PFSK-1 (cell line): ENCODE measurements around the gene TSPO.

ENCODE experiments used
- POLR2AphosphoS5 ChIP-seq: IDR thresholded peaks from 2 replicates; pipeline ENCODE4 v1.6.1; 2012; ENCODE audit warnings: low read depth, mild to moderate bottlenecking, control low read depth, low read length, moderate library complexity
- TAF1 ChIP-seq: IDR thresholded peaks from 2 replicates; pipeline ENCODE4 v1.6.1; 2012; ENCODE audit warnings: low read length, control low read depth, borderline replicate concordance; ENCODE audit not compliant: insufficient read depth
- TF ChIP-seq, protein P1 (sequence below), 2 experiments: IDR thresholded peaks; 2 replicates each; pipeline versions ENCODE4 v1.6.1 to v1.8.0; 2011 to 2012; ENCODE audit warnings: low read depth in 2 of 2, low read length in 2 of 2, control low read depth in 1 of 2, inconsistent platforms in 1 of 2, mild to moderate bottlenecking in 1 of 2, moderate library complexity in 1 of 2; ENCODE audit not compliant: insufficient read depth in 1 of 2

DNA sequence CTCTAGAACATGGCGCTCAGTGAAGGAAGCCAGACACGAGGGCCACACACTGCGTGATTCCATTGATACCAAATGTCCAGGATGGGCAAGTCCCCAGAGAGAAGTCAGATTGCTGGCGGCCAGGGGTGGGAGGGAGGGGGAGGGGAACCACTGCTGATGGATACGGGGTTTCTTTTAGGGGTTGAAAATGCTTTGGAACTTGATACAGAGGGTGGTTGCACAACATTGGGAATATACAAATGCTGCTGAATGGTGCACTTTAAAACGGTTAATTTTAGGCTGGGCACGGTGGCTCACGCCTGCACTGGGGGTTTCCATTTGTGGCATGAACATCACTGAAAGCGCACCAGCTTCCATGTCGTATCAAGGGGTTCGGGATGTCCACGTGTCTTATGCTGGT, 5.1 kb downstream of the TSPO start:
- TF ChIP-seq POLR2AphosphoS5 (no peak), TAF1 (no peak)
- TF ChIP-seq, protein P1, sequence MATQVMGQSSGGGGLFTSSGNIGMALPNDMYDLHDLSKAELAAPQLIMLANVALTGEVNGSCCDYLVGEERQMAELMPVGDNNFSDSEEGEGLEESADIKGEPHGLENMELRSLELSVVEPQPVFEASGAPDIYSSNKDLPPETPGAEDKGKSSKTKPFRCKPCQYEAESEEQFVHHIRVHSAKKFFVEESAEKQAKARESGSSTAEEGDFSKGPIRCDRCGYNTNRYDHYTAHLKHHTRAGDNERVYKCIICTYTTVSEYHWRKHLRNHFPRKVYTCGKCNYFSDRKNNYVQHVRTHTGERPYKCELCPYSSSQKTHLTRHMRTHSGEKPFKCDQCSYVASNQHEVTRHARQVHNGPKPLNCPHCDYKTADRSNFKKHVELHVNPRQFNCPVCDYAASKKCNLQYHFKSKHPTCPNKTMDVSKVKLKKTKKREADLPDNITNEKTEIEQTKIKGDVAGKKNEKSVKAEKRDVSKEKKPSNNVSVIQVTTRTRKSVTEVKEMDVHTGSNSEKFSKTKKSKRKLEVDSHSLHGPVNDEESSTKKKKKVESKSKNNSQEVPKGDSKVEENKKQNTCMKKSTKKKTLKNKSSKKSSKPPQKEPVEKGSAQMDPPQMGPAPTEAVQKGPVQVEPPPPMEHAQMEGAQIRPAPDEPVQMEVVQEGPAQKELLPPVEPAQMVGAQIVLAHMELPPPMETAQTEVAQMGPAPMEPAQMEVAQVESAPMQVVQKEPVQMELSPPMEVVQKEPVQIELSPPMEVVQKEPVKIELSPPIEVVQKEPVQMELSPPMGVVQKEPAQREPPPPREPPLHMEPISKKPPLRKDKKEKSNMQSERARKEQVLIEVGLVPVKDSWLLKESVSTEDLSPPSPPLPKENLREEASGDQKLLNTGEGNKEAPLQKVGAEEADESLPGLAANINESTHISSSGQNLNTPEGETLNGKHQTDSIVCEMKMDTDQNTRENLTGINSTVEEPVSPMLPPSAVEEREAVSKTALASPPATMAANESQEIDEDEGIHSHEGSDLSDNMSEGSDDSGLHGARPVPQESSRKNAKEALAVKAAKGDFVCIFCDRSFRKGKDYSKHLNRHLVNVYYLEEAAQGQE (IDR thresholded peaks at IDR 0.05; ENCODE audit: insufficient read depth in 1 of 2, low read depth in 2 of 2, low read length in 2 of 2), result no peak
